ENCODE data around the gene TM4SF4. TPM values are rescaled to one million over a fixed set of nuclear protein-coding genes. Genes with fewer than 3 reads are reported as not detected.
A peak's percentile ranks its signal among the peaks of the same experiment; 100 is the strongest.

Gene TM4SF4
- total and polyA plus RNA-seq, 2 of the 8 experiments (the other 6 are each of a cell fraction or from before 2014, with no cell fraction given): not detected

GRCh38 chr3:149476225-149476624 is 1.7 kb downstream of the TM4SF4 start:
- CTCF ChIA-PET (ENCODE audit: partially characterized antibody): interaction anchor here (1.3 to 5.8 kb wide), 4 partner anchors 10 to 123 kb away, joined by 4 to 39 read pairs (median 7); no protein-coding TSS in a partner anchor
- Histone ChIP-seq H3K14ac (ENCODE audit: insufficient read length) (no peak overlapping the region), H4K20me1 (replicated peaks in 1 of 2; ENCODE audit: control insufficient read depth in 1 of 2, insufficient read depth in 2 of 2, low read length in 2 of 2) (no peaks in the 10 kb centered on the region), H3K4me3 (ENCODE audit: extremely low read depth in 1 of 4, insufficient read depth in 2 of 4, low read depth in 3 of 4, low read length in 4 of 4) (no peak overlapping the region), H2BK20ac (ENCODE audit: low read length) (no peak overlapping the region), H2BK12ac (ENCODE audit: low read depth, low read length) (no peak overlapping the region), H3K79me1 (ENCODE audit: low read depth, low read length) (no peaks in the 10 kb centered on the region), H3K27me3 (replicated peaks in 1 of 4; ENCODE audit: control insufficient read depth in 3 of 4, extremely low read depth in 1 of 4, insufficient read depth in 3 of 4, low read length in 3 of 4) (no peaks in the 10 kb centered on the region), H2BK120ac (replicated peaks; ENCODE audit: low read depth, low read length) (no peak overlapping the region), H3K36me3 (ENCODE audit: control insufficient read depth in 2 of 4, insufficient read depth in 4 of 4, low read length in 3 of 4) (no peaks in the 10 kb centered on the region), H3K27ac (ENCODE audit: low read depth, low read length) (no peak overlapping the region), H3K4me1 (replicated peaks in 1 of 4; ENCODE audit: control insufficient read depth in 3 of 4, insufficient read depth in 4 of 4, low read length in 3 of 4) (no peaks in the 10 kb centered on the region; a peak in 2 of 7 replicates), H2AK5ac (ENCODE audit: low read depth, low read length) (no peak overlapping the region), H2AFZ (ENCODE audit: low read length) (0 out of 2 replicates have a peak overlapping the region, but pooled peaks have one; percentile 22), H3K56ac (replicated peaks; ENCODE audit: insufficient read length, low read depth, low read length) (no peak overlapping the region), H3K18ac (ENCODE audit: extremely low read depth, low read length) (no peak overlapping the region), H2BK5ac (ENCODE audit: low read depth, low read length) (no peak overlapping the region), H2BK15ac (ENCODE audit: low read length) (0 out of 2 replicates have a peak overlapping the region, but pooled peaks have one; percentile 31), H3K79me2 (ENCODE audit: control insufficient read depth in 1 of 2, insufficient read depth in 2 of 2, low read length in 2 of 2) (no peaks in the 10 kb centered on the region), H4K91ac (replicated peaks; ENCODE audit: insufficient read length, low read length) (no peak overlapping the region), H3K9me3 (ENCODE audit: insufficient read depth in 2 of 2, low read depth in 1 of 2, low read length in 1 of 2) (no peaks in the 10 kb centered on the region), H3K23me2 (ENCODE audit: low read depth, low read length) (no peaks in the 10 kb centered on the region), H4K8ac (ENCODE audit: extremely low read depth, insufficient read depth, low read length) (no peak overlapping the region), H3K4me2 (ENCODE audit: insufficient read depth in 1 of 2, low read depth in 2 of 2, low read length in 2 of 2) (no peak overlapping the region), H3K9ac (replicated peaks in 1 of 4; ENCODE audit: extremely low read depth in 1 of 4, low read depth in 3 of 4, low read length in 3 of 4) (no peak overlapping the region), H3K4ac (replicated peaks; ENCODE audit: insufficient read length, low read depth, low read length) (no peak overlapping the region), H4K5ac (ENCODE audit: insufficient read length, low read depth, low read length) (no peak overlapping the region), H3K23ac (ENCODE audit: insufficient read length) (no peak overlapping the region)
- 90% methylated on average over 4 of the region's 4 CpGs; no CpG with 5 or more reads in 1 of the 2 experiments for WGBS, 2 experiments (ENCODE audit: extremely low coverage in 1 of 2, insufficient coverage in 1 of 2, insufficient read length in 1 of 2, insufficient replicate concordance in 2 of 2, low coverage in 1 of 2, low lambda C conversion rate in 2 of 2, missing lambda C conversion rate in 1 of 2)
- FAIRE-seq (no peak), DNase-seq (ENCODE audit: low read depth in 1 of 2, low spot score in 2 of 2) (no peak)
- POLR2A ChIA-PET (ENCODE audit: partially characterized antibody): interaction anchor here (1.5 kb wide), 1 partner anchor 9 kb away, joined by 3 read pairs; no protein-coding TSS in a partner anchor
- no peak for TF ChIP-seq HDAC6 (IDR thresholded peaks at IDR 0.05; ENCODE audit: low read depth, low read length)
- TF ChIP-seq KDM4A (IDR thresholded peaks at IDR 0.05; ENCODE audit: low read depth, low read length, severe bottlenecking): no peak
- TF ChIP-seq TCF12 (IDR thresholded peaks at IDR 0.05; ENCODE audit: low read depth, low read length): no peak
- no peak for TF ChIP-seq TAF7 (optimal IDR thresholded peaks at IDR 0.05; ENCODE audit: borderline replicate concordance, low read depth, low read length)
- no peak for TF ChIP-seq EP300 (IDR thresholded peaks at IDR 0.05; ENCODE audit: borderline replicate concordance in 1 of 2, low read depth in 2 of 2, low read length in 2 of 2)
- TF ChIP-seq BRCA1 (IDR thresholded peaks at IDR 0.05; ENCODE audit: low read depth, low read length): no peak
- TF ChIP-seq JUN (IDR thresholded peaks at IDR 0.05; ENCODE audit: low read depth, low read length): no peak
- no peak for TF ChIP-seq SP1 (IDR thresholded peaks at IDR 0.05; ENCODE audit: low read depth, low read length)
- TF ChIP-seq SP2 (IDR thresholded peaks at IDR 0.05; ENCODE audit: low read length): no peak
- no peak for TF ChIP-seq SIRT6 (IDR thresholded peaks at IDR 0.05; ENCODE audit: low read length)
- TF ChIP-seq SUZ12 (IDR thresholded peaks at IDR 0.05; ENCODE audit: low read length): no peak
- no peak for TF ChIP-seq SRF (IDR thresholded peaks at IDR 0.05; ENCODE audit: low read depth, low read length)
- no peak for TF ChIP-seq EGR1 (IDR thresholded peaks at IDR 0.05; ENCODE audit: borderline replicate concordance, low read depth, low read length)
- TF ChIP-seq POU5F1 (IDR thresholded peaks at IDR 0.05; ENCODE audit: low read depth, low read length): no peak
- no peak for TF ChIP-seq ASH2L (IDR thresholded peaks at IDR 0.05; ENCODE audit: low read length)

Data from H1 (cell line).